Gastrocnemius medialis (tissue), 4 donors: ENCODE measurements around the gene ATG4B. TPM values are rescaled to one million over a fixed set of nuclear protein-coding genes. Genes with fewer than 3 reads are reported as not detected.
A peak's percentile ranks its signal among the peaks of the same experiment; 100 is the strongest.

Experiments used
- ATAC-seq, 2 donors: fragments of 150-250 bp; one replicate each; pipeline ENCODE4 v1.9.1; 2016
- DNase-seq, 2 donors: peaks; one replicate each; pipeline ENCODE4 v3.0.0-alpha.2; 2019
- H3K27ac ChIP-seq, 4 donors: fragments of 200-600 bp; sonication (generic); 1 replicate in 1 of 4; 2 replicates in 3 of 4; pipeline ENCODE4 v1.5.1; 2016 to 2018; ENCODE audit warnings: mild to moderate bottlenecking in 2 of 4, moderate library complexity in 1 of 4
- H3K27me3 ChIP-seq, 3 donors: fragments of 200-600 bp; sonication (generic) in 2 of 3; 1 replicate in 1 of 3; 2 replicates in 2 of 3; pipeline versions ENCODE4 v1.5.1 to v1.6.0; 2016 to 2019; ENCODE audit warnings: mild to moderate bottlenecking in 1 of 3, moderate library complexity in 1 of 3
- H3K36me3 ChIP-seq, 2 donors: fragments of 200-600 bp; sonication (generic) in 1 of 2; one replicate each; pipeline ENCODE4 v1.5.1; 2017 to 2018
- H3K4me1 ChIP-seq, 2 donors: fragments of 200-600 bp; sonication (generic) in 1 of 2; one replicate each; pipeline ENCODE4 v1.5.1; 2016 to 2017; ENCODE audit warnings: mild to moderate bottlenecking in 2 of 2
- H3K4me3 ChIP-seq, 4 donors: fragments of 200-600 bp; sonication (generic) in 3 of 4; 1 replicate in 1 of 4; 2 replicates in 3 of 4; pipeline ENCODE4 v1.5.1; 2016 to 2019; ENCODE audit warnings: mild to moderate bottlenecking in 2 of 4
- H3K9me3 ChIP-seq, 3 donors: fragments of 200-600 bp; sonication (generic) in 2 of 3; 1 replicate in 1 of 3; 2 replicates in 2 of 3; pipeline ENCODE4 v1.5.1; 2016 to 2019
- POLR2A ChIP-seq, 2 donors: fragments of 450-650 bp; IDR thresholded peaks; one replicate each; pipeline ENCODE4 v1.6.1; 2017; ENCODE audit warnings: antibody characterized with exemption in 2 of 2, mild to moderate bottlenecking in 2 of 2, moderate library complexity in 2 of 2
- in situ Hi-C, 4 donors: fragments of 200-750 bp; cut with MboI; loops; one replicate each; pipeline versions ENCODE4 v1.15.0 to v1.8.0; 2017; ENCODE audit warnings: low sequenced_read_pairs in 4 of 4
- intact Hi-C: fragments of 100-400 bp; cut with DNase I; formaldehyde crosslinking; loops from one replicate; pipeline ENCODE4 v1.15.1; 2023; ENCODE audit warnings: low total_unique reads
- total RNA-seq, 4 donors: library from RNA; depleted of rRNA; stranded (reverse); fragments of >200 nt; gene quantifications; one replicate each; pipeline versions ENCODE4 v1.1.0 to v1.2.3, GENCODE V29; 2016
- TF ChIP-seq, protein P1 (sequence below), 5 experiments: fragments of 450-650 bp in 3 of 5; fragments of 200-600 bp in 2 of 5; sonication (generic) in 2 of 5; IDR thresholded peaks in 4 of 5; conservative IDR thresholded peaks in 1 of 5; 1 replicate in 4 of 5; 2 replicates in 1 of 5; pipeline ENCODE4 v1.5.1; 2016 to 2019; ENCODE audit warnings: antibody characterized with exemption in 5 of 5, mild to moderate bottlenecking in 3 of 5, moderate library complexity in 3 of 5

ATG4B gene
- total RNA-seq, 4 donors from 2014 or later = 32.0 to 57.5 (median 49.8) TPM

DNA sequence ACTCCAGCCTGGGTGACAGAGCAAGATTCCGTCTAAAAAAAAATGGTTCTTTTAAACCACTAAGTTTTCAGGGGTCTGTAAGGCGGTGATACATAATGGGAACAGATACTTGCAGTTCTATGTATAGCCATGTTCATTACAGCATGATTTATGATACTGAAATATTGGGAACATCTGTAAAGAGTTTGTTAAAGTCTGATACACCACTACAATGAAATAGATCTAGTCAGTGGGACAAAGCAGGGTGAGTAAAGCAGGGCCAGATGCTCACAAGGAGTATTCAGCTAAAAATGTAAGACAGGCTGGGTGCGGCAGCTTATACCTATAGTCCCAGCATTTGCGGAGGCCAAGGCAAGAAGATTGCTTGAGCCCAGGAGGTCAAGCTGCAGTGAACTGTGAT, 58.2 kb downstream of the ATG4B start:
- TF ChIP-seq, protein P1, sequence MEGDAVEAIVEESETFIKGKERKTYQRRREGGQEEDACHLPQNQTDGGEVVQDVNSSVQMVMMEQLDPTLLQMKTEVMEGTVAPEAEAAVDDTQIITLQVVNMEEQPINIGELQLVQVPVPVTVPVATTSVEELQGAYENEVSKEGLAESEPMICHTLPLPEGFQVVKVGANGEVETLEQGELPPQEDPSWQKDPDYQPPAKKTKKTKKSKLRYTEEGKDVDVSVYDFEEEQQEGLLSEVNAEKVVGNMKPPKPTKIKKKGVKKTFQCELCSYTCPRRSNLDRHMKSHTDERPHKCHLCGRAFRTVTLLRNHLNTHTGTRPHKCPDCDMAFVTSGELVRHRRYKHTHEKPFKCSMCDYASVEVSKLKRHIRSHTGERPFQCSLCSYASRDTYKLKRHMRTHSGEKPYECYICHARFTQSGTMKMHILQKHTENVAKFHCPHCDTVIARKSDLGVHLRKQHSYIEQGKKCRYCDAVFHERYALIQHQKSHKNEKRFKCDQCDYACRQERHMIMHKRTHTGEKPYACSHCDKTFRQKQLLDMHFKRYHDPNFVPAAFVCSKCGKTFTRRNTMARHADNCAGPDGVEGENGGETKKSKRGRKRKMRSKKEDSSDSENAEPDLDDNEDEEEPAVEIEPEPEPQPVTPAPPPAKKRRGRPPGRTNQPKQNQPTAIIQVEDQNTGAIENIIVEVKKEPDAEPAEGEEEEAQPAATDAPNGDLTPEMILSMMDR (IDR thresholded peaks at IDR 0.05 in 4 of 5, conservative IDR thresholded peaks at IDR 0.05 in 1 of 5) = no peak
- no peak for TF ChIP-seq POLR2A (IDR thresholded peaks at IDR 0.05)

DNA sequence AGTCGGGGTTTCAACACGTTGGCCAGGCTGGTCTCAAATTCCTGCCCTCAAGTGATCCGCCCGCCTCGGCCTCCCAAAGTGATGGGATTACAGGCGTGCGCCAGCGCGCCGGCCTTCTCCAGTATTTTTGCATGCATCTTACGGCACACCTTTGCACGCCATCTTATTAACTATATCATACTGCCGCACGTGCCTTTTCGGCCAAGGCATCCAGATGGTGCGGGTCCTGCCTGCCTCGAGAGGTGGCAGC, 63.6 kb downstream of the ATG4B start:
- Histone ChIP-seq H3K4me3 (peak overlapping the region; percentile 61 to 97 (median 80)), H3K27ac (peak overlapping the region; percentile 89 to 97 (median 94)), H3K4me1 (peaks cover 6 to 16% of the 10 kb centered on the region in 2 donors), H3K9me3 (no peaks in the 10 kb centered on the region), H3K36me3 (peaks cover 0 to 13% of the 10 kb centered on the region in 2 donors), H3K27me3 (no peaks in the 10 kb centered on the region)
- ATAC-seq (no peak), DNase-seq (no peak)
- in situ Hi-C loops (no loop called here), intact Hi-C loops (loop anchor here (1.0 to 10.0 kb wide), 3 partner anchors 14 to 192 kb away; partner anchors contain the start of gene STK25)
- TF ChIP-seq, protein P1 (IDR thresholded peaks at IDR 0.05 in 4 of 5, conservative IDR thresholded peaks at IDR 0.05 in 1 of 5) = peak in 3 of 5 experiments; percentile 51 to 56 (median 54)
- TF ChIP-seq POLR2A (IDR thresholded peaks at IDR 0.05) = no peak

More for the DNA sequence above, 58.2 kb downstream of the ATG4B start:
- DNase-seq (no peak), ATAC-seq (no peak)
- Histone ChIP-seq H3K4me3 (no peak overlapping the region), H3K9me3 (no peaks in the 10 kb centered on the region), H3K4me1 (peaks cover 0 to 3% of the 10 kb centered on the region in 2 donors), H3K27ac (no peak overlapping the region), H3K36me3 (peaks cover 0 to 18% of the 10 kb centered on the region in 2 donors), H3K27me3 (no peaks in the 10 kb centered on the region)
- in situ Hi-C loops (no loop called here), intact Hi-C loops (no loop called here)

DNA sequence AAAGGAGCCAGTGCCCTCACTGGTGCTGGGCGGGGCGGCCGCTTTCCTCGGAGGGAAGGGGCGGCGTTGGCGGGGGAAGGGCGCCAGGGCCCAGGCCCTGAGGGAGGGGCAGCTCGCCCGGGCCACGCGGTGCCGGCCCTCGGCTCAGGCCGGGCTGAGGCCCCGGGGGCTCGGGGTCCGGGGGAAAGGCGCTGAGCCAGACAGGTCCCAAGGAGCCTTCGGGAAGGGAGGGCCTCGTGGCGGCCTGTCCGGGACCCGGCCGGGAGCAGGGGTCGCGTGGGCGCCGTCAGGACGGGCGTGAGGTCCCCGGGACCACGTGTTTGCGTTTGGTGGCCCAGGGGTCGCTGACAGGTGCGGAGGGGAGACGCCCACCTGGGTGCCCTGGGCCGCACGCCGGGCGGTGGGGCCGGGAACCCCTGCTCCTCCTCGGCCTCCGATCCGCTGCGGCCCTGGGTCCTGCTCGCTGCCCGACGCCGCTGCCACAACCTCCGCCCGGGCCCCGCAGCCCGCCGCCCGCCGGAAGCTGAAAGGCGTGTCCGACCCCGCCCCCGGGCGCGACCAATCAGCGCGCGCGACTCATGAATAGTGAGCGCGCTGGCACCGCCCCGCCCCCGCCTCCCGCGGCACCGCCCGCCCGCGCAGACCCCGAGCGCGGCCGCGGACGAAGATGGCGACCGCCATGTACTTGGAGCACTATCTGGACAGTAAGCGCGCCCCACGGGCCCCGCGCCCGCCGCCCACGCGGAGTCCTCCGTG, 64.1 kb downstream of the ATG4B start, which contains the start of gene ING5:
ING5 (plus strand) TSS at position 641 of the 756 bp plus-strand sequence; CDS start at position 668, 27 bp downstream.
- peak within 1 kb of the TSS; percentile 61 to 97 (median 82) for H3K4me3 ChIP-seq
- peak; percentile 93 to 95 for DNase-seq
- H3K9me3 ChIP-seq = no peaks in the 10 kb centered on the region
- H3K36me3 ChIP-seq = peaks cover 0 to 18% of the 10 kb centered on the region in 2 donors
- TF ChIP-seq POLR2A (IDR thresholded peaks at IDR 0.05) = peak; percentile 89
- TF ChIP-seq, protein P1 (IDR thresholded peaks at IDR 0.05 in 4 of 5, conservative IDR thresholded peaks at IDR 0.05 in 1 of 5) = peak in 2 of 5 experiments; percentile 6 to 25
- intact Hi-C loops (loop anchor here (1.0 to 10.0 kb wide), 5 partner anchors 14 to 386 kb away; partner anchors contain the start of genes D2HGDH, HDLBP, SEPTIN2 and STK25), in situ Hi-C loops (no loop called here)
- peak within 1 kb of the TSS; percentile 89 to 97 (median 94) for H3K27ac ChIP-seq
- no peaks in the 10 kb centered on the region for H3K27me3 ChIP-seq
- peak; percentile 89 to 92 for ATAC-seq
- peaks cover 6 to 16% of the 10 kb centered on the region in 2 donors for H3K4me1 ChIP-seq

DNA sequence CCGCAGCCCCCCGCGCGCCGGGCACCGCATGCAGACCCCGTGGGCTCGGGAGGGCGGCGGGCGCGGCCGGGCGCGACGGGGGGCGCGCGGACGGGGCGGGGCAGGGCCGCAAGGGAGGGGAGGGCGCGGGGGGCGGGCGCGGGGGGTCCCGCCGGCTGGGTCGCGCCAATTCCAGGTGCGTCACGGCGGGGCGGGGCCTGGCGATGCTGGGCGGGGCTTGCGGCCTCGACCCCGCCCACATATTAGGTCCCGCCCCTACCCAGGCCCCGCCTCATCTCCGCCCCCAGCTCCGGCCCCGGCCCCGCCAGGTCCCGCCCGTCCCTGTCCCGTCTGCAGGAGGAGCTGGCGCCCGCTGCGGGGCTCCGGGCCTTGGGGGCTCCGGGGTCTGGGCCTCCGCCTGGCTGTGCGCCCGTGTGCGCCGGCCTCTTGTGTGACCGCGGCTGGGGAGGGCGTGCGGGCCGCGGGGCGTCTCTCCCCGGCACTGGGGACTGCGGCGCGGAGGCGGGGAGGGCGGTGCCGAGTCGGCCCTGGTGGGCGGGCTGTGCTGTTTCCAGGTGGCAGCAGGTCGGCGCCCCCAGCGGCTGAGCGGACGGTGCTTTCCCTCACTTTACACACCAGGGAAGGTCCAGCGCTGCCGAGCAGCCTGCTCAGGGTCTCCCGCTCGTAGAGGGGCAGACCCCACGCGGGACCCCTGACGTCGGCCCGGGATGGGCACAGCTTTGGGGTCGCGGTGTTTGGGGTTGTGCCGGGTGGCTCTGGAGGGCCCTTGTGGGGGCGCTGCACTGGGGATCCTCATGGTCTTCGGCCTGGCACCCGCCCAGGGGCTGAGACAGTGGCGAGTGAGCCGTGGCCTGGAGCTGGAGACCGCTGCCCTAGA, 64.9 kb downstream of the ATG4B start:
- DNase-seq (peak; percentile 78 to 81), ATAC-seq (peak; percentile 83 to 85)
- Histone ChIP-seq H3K36me3 (peaks cover 0 to 26% of the 10 kb centered on the region in 2 donors), H3K27me3 (no peaks in the 10 kb centered on the region), H3K9me3 (no peaks in the 10 kb centered on the region), H3K4me3 (peak overlapping the region; percentile 57 to 97 (median 82)), H3K27ac (peak overlapping the region; percentile 89 to 97 (median 94)), H3K4me1 (peaks cover 6 to 16% of the 10 kb centered on the region in 2 donors)
- intact Hi-C loops = loop anchor here (1.0 to 10.0 kb wide), 3 partner anchors 32 to 387 kb away; partner anchors contain the start of genes D2HGDH, HDLBP and SEPTIN2
- TF ChIP-seq POLR2A (IDR thresholded peaks at IDR 0.05) = no peak
- TF ChIP-seq, protein P1 (IDR thresholded peaks at IDR 0.05 in 4 of 5, conservative IDR thresholded peaks at IDR 0.05 in 1 of 5) = peak in 4 of 5 experiments; percentile 28 to 36 (median 34)
- in situ Hi-C loops = no loop called here
